NCI-H82 treated with DMSO at 0.1 percent for 48 hours (cell line): Measurements from ENCODE around the gene IREB2.

Experiments
- DNase-seq: peaks from one replicate; lab custom pipeline; 2025; ENCODE audit not compliant: unreplicated experiment; lab: John Stamatoyannopoulos, UW

Gene IREB2

GRCh38 chr15:78540141-78540870 is 102.3 kb downstream of the IREB2 start, which contains the start of gene PSMA4:
TSS of gene PSMA4 (plus strand) at chr15:78540444. CDS start at chr15:78541928, 1,484 bp downstream.
- peak; percentile 63 for DNase-seq

GRCh38 chr15:78540871-78541743 is 103.1 kb downstream of the IREB2 start:
- no peak for DNase-seq

GRCh38 chr15:78541744-78542034 is 103.7 kb downstream of the IREB2 start:
- DNase-seq: no peak

- DNase-seq: no peak
These were observed 104.6 kb downstream of the IREB2 start for GRCh38 chr15:78542647-78543046.

- no peak for DNase-seq
These were observed 112.2 kb downstream of the IREB2 start for GRCh38 chr15:78550194-78550593.

GRCh38 chr15:78550815-78551214 is 112.8 kb downstream of the IREB2 start:
- no peak for DNase-seq
